NCI-H510A treated with DMSO at 0.1 percent for 48 hours (cell line): ENCODE results near the gene DGCR2.
"Not testable (repeated sequence)": the region's sequence is repeated elsewhere in the genome, so short reads cannot be mapped to it uniquely, and the experiment has no call there.

ENCODE experiments used
- DNase-seq: peaks from one replicate; lab custom pipeline; 2025; lab: John Stamatoyannopoulos, UW

Gene DGCR2

DNA sequence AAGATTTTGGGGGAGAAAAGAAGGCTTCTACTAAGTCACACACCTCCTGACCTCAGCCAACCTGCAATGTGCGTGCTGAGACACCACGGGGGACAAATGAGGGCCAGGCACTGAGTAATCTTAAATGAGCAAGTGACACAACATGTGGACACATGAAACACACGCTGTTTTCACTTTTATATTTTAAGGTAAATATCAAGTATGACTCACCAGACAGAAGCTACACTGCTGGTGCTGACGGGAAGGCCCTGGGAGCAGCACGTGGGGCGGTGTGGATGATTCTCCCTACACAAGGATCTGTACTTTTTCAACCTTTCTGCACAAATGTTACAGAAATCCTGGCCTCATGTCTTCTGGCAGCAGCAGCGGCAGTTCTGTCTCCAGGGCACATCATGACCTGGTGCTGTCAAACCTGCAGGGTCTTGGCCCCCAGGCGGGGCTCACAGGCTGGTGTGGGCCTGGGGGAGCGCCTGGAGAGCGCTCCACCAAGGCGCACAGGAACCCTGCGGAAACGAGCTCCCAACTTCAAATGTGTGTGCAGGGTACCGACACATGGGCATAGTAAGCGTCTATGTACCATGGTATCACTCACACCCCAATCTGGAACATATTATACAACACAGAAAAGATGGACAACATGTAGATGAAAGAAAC is 61.7 kb downstream of the DGCR2 start:
- DNase-seq: no peak

DNA sequence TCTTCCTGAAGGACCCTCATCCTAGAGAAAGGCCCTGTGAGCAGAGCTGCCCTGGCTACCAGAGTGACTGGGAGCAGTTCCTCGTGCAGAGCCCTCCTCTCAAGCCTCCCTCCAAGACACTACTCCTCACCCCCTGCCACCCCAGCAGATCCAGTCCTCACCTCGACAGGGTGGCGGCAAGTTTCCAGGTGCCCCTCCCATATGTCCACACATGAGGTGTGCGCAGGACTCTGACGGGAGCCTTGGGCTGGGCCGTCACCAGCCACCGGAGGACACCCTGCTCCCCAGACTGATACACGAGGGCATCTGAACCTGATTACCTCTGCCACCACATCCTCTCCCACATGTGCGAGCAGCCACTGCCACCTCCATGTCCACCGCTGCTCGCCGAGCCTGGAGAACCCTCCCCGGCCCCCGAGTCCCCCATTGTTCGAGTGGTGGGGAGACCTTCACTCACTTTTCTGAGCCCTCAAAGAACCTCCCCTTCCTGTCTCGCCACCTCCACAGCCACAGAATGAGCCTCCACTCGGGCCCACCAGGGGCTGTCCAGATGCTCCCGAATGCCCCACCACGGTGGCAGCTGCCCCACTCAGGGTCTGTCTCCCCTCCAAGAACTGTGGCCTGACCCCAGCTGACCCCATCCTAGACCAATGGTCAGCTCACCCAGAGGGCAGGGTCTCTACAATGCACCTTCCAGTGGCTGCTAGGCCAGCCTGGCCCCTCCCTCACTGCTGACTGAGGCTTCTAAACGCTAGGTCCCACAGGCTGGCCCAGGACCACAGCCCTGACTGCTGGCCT is 62.5 kb downstream of the DGCR2 start:
- no peak for DNase-seq

- DNase-seq: no peak
Measured at GRCh38 chr22:19058713-19059451, 63.3 kb downstream of the DGCR2 start.

GRCh38 chr22:19057999-19058491 is 64.2 kb downstream of the DGCR2 start:
- DNase-seq: no peak

GRCh38 chr22:19057539-19057938 is 64.7 kb downstream of the DGCR2 start:
- DNase-seq: no peak

- no peak for DNase-seq
Measured at GRCh38 chr22:19056951-19057401, 65.2 kb downstream of the DGCR2 start.

- no peak for DNase-seq
Measured at GRCh38 chr22:19055801-19056200, 66.4 kb downstream of the DGCR2 start.

DNA sequence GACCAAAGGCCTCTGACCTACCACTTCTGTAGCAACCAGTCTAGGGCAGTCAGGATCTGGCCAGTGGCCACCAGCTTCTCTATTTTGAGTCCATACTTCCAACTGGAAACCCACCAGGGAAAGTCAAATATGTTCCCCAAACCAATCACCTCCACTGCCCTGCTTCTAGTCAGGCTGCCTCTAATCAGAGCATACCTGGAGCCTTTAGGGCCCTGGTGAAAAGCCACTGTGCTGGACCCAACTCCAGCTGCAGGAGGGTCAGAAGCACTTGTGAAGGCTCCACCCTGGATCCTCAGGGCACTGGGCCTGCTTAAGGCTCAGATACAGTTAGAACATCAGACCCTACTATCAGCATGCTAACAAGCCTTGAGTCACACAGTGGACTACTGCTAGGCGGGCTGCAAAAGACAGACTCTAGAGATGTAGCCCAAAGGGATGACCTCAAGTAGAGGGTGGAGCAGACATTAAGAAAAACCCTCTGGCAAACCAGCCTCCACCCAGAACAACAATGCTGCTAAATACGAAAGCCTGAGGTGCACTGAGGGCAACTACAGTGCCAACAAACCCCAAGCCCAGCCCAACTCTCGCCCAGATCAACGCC is 69.2 kb downstream of the DGCR2 start:
- no peak for DNase-seq

GRCh38 chr22:19051381-19052072 is 70.7 kb downstream of the DGCR2 start:
- DNase-seq: peak; percentile 44

DNA sequence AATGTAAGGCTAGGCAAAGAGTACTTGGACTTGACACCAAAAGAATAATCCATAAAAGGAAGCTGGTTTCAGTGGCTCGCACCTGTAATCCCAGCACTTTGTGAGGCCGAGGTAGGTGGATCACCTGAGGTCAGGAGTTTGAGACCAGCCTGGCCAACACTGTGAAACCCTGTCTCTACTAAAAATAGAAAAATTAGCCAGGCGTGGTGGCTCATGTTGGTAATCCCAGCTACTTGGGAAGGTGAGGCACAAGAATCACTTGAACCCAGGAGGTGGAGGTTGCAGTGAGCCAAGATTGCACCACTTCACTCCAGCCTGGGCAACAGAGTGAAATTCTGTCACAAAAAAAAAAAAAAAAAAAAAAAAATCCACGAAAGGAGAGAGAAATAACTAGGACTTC is 71.4 kb downstream of the DGCR2 start:
- DNase-seq: not testable (repeated sequence)

GRCh38 chr22:19050117-19050516 is 72.1 kb downstream of the DGCR2 start:
- DNase-seq: no peak

- no peak for DNase-seq
Measured at GRCh38 chr22:19048531-19048930, 73.7 kb downstream of the DGCR2 start.

- DNase-seq: no peak
Measured at GRCh38 chr22:19047993-19048392, 74.2 kb downstream of the DGCR2 start.

- no peak for DNase-seq
Measured at GRCh38 chr22:19046719-19047609, 75.2 kb downstream of the DGCR2 start.

- DNase-seq: no peak
Measured at GRCh38 chr22:19046287-19046686, 75.9 kb downstream of the DGCR2 start.

DNA sequence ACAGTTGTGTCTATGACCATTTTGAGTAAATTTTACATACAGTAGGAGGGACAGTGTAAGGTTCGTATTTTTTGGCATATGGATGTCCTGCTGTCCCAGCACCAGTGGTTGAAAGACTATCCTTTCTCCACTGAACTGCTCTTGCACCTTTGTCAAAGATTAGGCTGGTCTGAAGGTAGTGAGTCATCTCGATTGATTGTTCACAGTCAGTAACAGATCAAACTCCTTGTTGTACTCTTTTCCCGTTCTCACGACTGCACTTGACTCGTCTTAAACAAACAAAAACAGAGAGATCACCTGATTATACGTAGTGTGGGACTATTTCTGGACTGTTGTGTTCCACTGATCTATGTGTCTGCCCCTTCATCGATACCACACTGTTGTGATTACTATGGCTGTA is 77.1 kb downstream of the DGCR2 start:
- no peak for DNase-seq

GRCh38 chr22:19044381-19044780 is 77.8 kb downstream of the DGCR2 start:
- DNase-seq: no peak

DNA sequence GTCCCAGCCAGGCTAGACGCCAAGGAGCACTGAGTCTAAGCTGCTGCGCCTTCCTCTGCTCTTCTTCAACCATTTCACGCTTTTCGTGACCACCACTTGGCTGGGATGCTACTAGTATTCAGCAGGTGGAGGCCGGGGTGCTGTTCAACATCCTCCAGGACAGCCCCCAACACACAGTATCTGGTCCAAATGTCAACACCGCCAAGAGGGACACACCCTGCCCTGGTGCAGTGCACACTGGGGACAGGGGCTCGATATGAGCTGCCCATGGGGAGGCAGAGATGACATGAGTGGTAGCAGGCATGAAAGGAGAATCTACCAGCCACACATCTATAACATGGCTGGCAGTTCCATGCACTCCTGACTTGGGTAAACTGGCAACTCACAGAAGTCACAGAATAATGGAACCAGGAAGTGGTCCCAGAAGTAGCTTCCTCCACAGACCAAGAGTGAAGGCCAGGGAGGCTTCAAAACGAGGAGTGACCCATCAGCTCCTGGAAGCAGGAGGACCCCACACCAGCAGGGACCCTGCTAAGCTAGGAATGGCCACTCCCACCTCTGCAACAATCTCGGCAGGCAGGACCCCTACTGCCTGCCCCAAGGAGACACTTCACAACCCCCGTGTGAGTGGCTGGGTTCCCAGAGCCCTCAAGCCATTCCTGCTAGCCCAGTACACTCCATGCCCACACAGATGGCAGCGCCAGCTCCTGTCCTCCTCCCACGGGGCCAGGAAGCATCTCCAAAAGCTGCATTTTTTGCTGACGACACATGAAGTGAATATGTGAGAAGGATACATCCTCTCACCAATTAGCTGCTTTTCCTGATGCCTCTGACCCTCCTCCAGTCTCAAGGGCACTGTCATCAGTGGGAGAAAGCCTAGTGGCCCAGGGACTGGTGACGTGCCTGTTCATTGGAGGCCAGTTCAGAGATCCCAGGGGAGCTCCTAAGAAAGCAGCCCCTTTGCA is 78.8 kb downstream of the DGCR2 start:
- no peak for DNase-seq
